CD8-positive, alpha-beta memory T cell (primary cell): Measurements from ENCODE around the gene EGFL7. TPM values are rescaled to one million over a fixed set of nuclear protein-coding genes. Genes with fewer than 3 reads are reported as not detected.

Experiments used
- CTCF ChIA-PET: fragments of 350-600 bp; sonication (Branson Sonifier 250); formaldehyde crosslinking; loops from one replicate; lab custom pipeline; 2021; ENCODE audit warnings: antibody characterized with exemption; lab: Charles Lee
- POLR2A ChIA-PET: fragments of 350-600 bp; sonication (Branson Sonifier 250); formaldehyde crosslinking; loops from one replicate; lab custom pipeline; 2021; ENCODE audit warnings: antibody characterized with exemption; lab: Charles Lee
- DNase-seq, 5 donors: peaks; one replicate each; pipeline versions ENCODE4 v3.0.0 to v3.0.0-alpha.2; 2020 to 2022; ENCODE audit warnings: mixed read lengths in 1 of 5
- H3K27ac ChIP-seq: one replicate; pipeline ENCODE4 v1.7.0; 2013; ENCODE audit warnings: low read depth, mild to moderate bottlenecking, low read length, moderate library complexity
- H3K27me3 ChIP-seq: 2 replicates; pipeline ENCODE4 v1.7.0; 2013; ENCODE audit warnings: low read length, mild to moderate bottlenecking; ENCODE audit not compliant: insufficient read depth, poor library complexity, severe bottlenecking
- H3K36me3 ChIP-seq: 2 replicates; pipeline ENCODE4 v1.7.0; 2013; ENCODE audit warnings: mild to moderate bottlenecking, low read length, moderate library complexity; ENCODE audit not compliant: insufficient read depth
- H3K4me1 ChIP-seq: 2 replicates; pipeline ENCODE4 v1.7.0; 2013; ENCODE audit warnings: mild to moderate bottlenecking, low read length, moderate library complexity; ENCODE audit not compliant: insufficient read depth
- H3K4me3 ChIP-seq: 2 replicates; pipeline ENCODE4 v1.7.0; 2013; ENCODE audit warnings: mild to moderate bottlenecking, low read length
- H3K9me3 ChIP-seq: 2 replicates; pipeline ENCODE4 v1.7.0; 2013; ENCODE audit warnings: mild to moderate bottlenecking, low read length
- H3K27ac Mint-ChIP-seq, 8 donors: one replicate each; pipeline ENCODE4 v1.8.0; 2020 to 2021; ENCODE audit warnings: mixed read lengths in 8 of 8, mild to moderate bottlenecking in 6 of 8, inconsistent platforms in 3 of 8, moderate library complexity in 3 of 8
- H3K27me3 Mint-ChIP-seq, 2 donors: one replicate each; pipeline ENCODE4 v1.8.0; 2020 to 2021; ENCODE audit warnings: mixed read lengths in 2 of 2, mild to moderate bottlenecking in 1 of 2, moderate library complexity in 1 of 2
- H3K36me3 Mint-ChIP-seq, 3 donors: one replicate each; pipeline ENCODE4 v1.8.0; 2020 to 2021; ENCODE audit warnings: mixed read lengths in 3 of 3, inconsistent platforms in 1 of 3, mild to moderate bottlenecking in 1 of 3
- H3K4me1 Mint-ChIP-seq, 3 donors: one replicate each; pipeline ENCODE4 v1.8.0; 2020 to 2021; ENCODE audit warnings: mixed read lengths in 3 of 3, inconsistent platforms in 1 of 3, mild to moderate bottlenecking in 1 of 3
- H3K4me3 Mint-ChIP-seq, 7 donors: one replicate each; pipeline ENCODE4 v1.8.0; 2020 to 2021; ENCODE audit warnings: mixed read lengths in 7 of 7, mild to moderate bottlenecking in 6 of 7, moderate library complexity in 4 of 7, inconsistent platforms in 2 of 7
- H3K9me3 Mint-ChIP-seq, 5 donors: one replicate each; pipeline ENCODE4 v1.8.0; 2020 to 2022; ENCODE audit warnings: mixed read lengths in 5 of 5, mild to moderate bottlenecking in 3 of 5, moderate library complexity in 2 of 5, inconsistent platforms in 1 of 5
- polyA plus RNA-seq: library from polyadenylated mRNA; unstranded; fragments of 300-500 nt; fragmentation: Illumina TruSeq; gene quantifications from one replicate; pipeline ENCODE4 v1.2.3, GENCODE V29; 2021
- total RNA-seq, 2 experiments: library from RNA; stranded (reverse); gene quantifications; one replicate each; pipeline ENCODE4 v1.2.3, GENCODE V29; 2021

Gene EGFL7
- total and polyA plus RNA-seq, 3 experiments from 2014 or later: 0.40 to 0.95 (median 0.61) TPM

DNA sequence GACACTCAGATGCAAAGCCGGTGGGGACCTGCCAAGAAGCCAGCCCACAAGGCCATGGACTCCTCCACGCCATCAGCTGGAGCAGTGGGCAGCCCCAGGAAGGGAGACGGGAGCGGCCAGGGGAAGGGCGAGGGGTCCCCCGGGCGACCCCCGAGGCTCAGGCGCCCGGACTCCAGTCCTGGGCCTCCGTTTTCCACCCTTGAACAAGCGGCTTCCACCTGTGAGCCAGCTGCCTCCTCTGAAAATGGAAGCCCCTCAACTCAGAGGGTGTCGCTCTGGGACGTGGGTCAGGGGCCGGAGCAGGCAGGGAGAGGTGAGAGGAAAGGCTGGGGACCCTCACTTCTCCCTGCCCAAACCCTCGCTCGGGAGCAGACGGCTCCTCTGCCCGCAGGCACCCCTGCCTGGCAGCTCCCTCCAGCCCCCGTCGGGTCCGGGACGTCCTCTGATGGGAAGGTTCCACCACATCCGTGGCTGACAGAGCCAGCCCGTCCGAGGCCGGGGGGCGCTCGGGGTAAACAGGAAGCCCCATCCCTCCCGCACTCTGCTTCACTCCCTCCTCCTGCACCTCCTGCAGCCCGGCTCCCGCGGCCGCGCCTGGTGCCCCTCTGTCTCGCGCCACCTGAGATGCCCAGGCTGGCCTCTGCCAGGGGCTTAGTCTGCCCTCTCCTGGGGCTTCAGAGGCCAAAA is 3.7 kb upstream of the EGFL7 start:
- CTCF ChIA-PET: interaction anchor here (1.1 kb wide), 1 partner anchor 12 kb away, joined by 3 read pairs; no protein-coding TSS in a partner anchor
- Mint-ChIP-seq H3K4me3 (peak overlapping the region in 2 of 7 donors; percentile 15 to 25), H3K4me1 (peaks cover 0 to 11% (median 8%) of the 10 kb centered on the region in 3 donors), H3K9me3 (peaks cover 0 to 1% (median 0%) of the 10 kb centered on the region in 5 donors), H3K27me3 (peaks cover 34 to 35% of the 10 kb centered on the region in 2 donors), H3K36me3 (no peaks in the 10 kb centered on the region), H3K27ac (no peak overlapping the region)
- Histone ChIP-seq H3K4me1 (peaks cover 7% of the 10 kb centered on the region), H3K36me3 (no peaks in the 10 kb centered on the region), H3K27me3 (peaks cover 32% of the 10 kb centered on the region), H3K9me3 (no peaks in the 10 kb centered on the region), H3K27ac (no peak overlapping the region), H3K4me3 (no peak overlapping the region)
- POLR2A ChIA-PET: no interaction called here
- DNase-seq: peak in 1 of 5 donors; percentile 26

DNA sequence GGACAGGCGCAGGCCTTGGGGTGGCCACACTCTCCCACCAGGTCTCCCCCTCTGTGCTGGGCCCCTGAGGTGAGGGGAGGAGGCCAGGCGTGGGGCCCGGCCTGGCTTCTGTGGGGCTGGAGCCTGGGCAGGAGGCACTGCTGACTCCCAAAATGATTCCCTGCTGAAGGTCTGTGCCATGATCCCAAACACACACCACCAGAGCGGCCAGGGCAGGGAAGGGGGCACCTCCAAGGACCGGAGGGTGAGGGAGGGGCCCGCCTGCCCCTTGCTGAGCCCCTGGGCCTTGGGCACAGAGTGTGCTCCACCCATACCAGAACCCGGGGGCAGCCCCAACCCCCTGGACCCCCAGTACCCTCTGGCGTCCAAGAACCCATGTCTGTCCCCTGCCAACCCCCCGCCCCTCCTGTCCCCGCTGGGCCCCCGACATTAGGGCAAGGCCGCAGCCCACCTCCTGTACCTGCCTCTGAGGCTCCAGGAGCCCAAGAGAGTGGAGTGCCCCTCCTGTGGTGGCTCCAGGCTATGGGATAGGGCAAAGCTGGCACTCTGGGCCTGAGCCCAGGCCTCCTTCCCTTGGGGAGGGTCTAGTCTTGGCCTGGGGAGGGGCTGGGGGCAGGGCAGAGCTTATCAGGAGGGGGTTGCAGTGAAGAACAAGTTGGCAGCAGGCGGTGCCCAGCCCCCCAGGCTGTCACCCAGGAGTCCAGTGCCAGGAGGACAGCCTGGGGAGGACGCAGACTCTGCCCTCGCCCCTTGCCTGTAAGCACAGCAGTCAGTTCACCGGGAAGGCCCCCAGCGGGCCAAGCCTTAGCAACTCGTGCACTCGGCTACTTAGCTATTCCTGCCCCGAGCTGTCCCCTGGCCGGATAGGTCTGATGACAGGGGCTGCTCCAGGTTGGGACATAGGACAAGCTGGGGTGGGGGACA is 2.6 kb upstream of the EGFL7 start:
- Mint-ChIP-seq H3K27ac (no peak overlapping the region), H3K4me1 (peaks cover 0 to 16% (median 10%) of the 10 kb centered on the region in 3 donors), H3K36me3 (no peaks in the 10 kb centered on the region), H3K4me3 (no peak overlapping the region), H3K9me3 (peaks cover 0 to 2% (median 0%) of the 10 kb centered on the region in 5 donors), H3K27me3 (peaks cover 34 to 38% of the 10 kb centered on the region in 2 donors)
- Histone ChIP-seq H3K27me3 (peaks cover 39% of the 10 kb centered on the region), H3K27ac (no peak overlapping the region), H3K36me3 (no peaks in the 10 kb centered on the region), H3K9me3 (no peaks in the 10 kb centered on the region), H3K4me3 (no peak overlapping the region), H3K4me1 (peaks cover 7% of the 10 kb centered on the region)
- CTCF ChIA-PET: no interaction called here
- POLR2A ChIA-PET: no interaction called here
- no peak for DNase-seq

DNA sequence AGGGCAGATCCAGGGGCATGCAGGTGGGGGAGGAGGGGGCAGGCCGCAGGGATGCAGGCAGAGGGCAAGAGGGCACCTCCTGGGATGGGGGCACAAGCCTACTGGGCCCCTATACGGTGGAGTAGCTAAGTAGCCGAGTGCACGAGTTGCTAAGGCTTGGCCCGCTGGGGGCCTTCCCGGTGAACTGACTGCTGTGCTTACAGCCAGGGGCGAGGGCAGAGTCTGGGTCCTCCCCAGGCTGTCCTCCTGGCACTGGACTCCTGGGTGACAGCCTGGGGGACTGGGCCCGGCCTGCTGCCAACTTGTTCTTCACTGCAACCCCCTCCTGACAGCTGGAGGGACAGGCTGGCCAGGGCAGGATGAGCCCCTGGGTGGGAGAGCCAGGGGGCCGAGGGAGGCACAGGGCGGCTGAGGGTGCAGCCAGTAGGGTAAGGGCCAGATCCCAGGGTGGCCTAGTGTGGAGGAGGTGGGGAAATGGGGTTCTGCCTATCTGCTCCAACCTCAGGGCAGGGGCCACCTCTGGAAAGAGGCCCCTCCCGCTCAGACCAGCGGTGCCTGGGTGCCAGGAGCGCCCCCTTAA is 1.7 kb upstream of the EGFL7 start:
- H3K9me3 Mint-ChIP-seq: peaks cover 0 to 2% (median 0%) of the 10 kb centered on the region in 5 donors
- no peaks in the 10 kb centered on the region for H3K36me3 Mint-ChIP-seq
- H3K36me3 ChIP-seq: no peaks in the 10 kb centered on the region
- peaks cover 37% of the 10 kb centered on the region for H3K27me3 ChIP-seq
- H3K27me3 Mint-ChIP-seq: peaks cover 29 to 32% of the 10 kb centered on the region in 2 donors
- H3K4me1 ChIP-seq: peaks cover 7% of the 10 kb centered on the region
- H3K4me3 Mint-ChIP-seq: no peak overlapping the region
- no peak overlapping the region for H3K27ac ChIP-seq
- ChIA-PET CTCF (no interaction called here), POLR2A (no interaction called here)
- no peak overlapping the region for H3K27ac Mint-ChIP-seq
- DNase-seq: no peak
- H3K4me3 ChIP-seq: no peak overlapping the region
- peaks cover 0 to 18% (median 11%) of the 10 kb centered on the region in 3 donors for H3K4me1 Mint-ChIP-seq
- no peaks in the 10 kb centered on the region for H3K9me3 ChIP-seq

DNA sequence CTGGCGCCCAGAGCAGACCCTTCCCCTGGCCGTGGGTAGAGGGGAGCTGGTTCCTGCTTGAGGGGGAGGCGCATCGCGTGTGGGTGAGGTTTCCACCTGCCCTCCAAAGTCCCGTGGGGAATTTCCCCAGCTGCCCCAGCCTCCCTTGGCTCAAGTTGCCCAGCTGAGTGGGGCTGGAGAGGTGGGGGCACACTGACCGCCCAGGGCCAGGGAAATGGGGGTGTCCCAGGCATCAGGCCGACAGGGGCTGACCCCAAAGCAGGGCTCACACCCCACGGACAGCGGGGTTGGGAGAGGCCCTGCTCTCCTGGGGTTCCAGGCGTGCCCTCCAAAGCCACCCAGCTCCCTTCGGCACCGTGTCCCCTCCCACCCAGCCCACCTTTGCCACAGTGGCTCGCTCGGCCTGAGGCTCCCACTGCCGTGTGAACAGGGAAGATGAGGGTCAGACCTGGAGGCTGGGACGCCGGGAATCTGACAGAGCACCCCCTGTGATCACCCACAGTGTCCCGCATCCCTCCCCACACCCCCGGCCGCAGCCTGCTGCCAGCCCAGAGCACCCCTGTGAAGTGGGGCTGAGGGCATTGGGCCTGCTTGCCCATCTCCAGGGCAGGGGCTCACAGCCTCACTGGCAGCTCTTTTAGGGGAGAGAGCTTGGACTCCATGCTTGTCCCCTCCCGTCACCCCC is 933 bp upstream of the EGFL7 start:
- H3K27ac Mint-ChIP-seq: no peak overlapping the region
- Histone ChIP-seq H3K9me3 (no peaks in the 10 kb centered on the region), H3K27me3 (peaks cover 31% of the 10 kb centered on the region), H3K27ac (peak overlapping the region; percentile 79), H3K4me1 (peaks cover 7% of the 10 kb centered on the region), H3K36me3 (no peaks in the 10 kb centered on the region), H3K4me3 (no peak overlapping the region)
- peaks cover 0 to 2% (median 0%) of the 10 kb centered on the region in 5 donors for H3K9me3 Mint-ChIP-seq
- DNase-seq: no peak
- ChIA-PET POLR2A (no interaction called here), CTCF (no interaction called here)
- no peak overlapping the region for H3K4me3 Mint-ChIP-seq
- no peaks in the 10 kb centered on the region for H3K36me3 Mint-ChIP-seq
- H3K27me3 Mint-ChIP-seq: peaks cover 26 to 32% of the 10 kb centered on the region in 2 donors
- peaks cover 0 to 21% (median 11%) of the 10 kb centered on the region in 3 donors for H3K4me1 Mint-ChIP-seq

DNA sequence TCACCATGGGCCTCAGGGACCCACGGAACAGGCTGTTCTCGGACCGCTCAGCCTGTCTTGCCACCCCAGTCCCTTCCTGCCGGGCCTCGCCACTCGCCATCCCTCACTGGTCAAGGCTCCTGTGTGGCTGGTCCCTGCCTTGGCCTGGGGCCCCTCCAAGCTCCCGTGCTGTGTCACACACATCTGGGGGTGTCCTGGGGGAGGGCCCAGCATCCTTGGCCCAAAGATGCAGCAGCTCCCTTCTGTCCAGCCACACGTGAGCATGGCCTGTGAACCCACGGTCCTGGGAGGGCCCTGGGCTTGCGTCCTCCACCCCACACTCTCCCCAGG is 425 bp upstream of the EGFL7 start:
- no peak overlapping the region for H3K4me3 ChIP-seq
- H3K9me3 ChIP-seq: no peaks in the 10 kb centered on the region
- H3K36me3 Mint-ChIP-seq: no peaks in the 10 kb centered on the region
- peaks cover 0 to 21% (median 11%) of the 10 kb centered on the region in 3 donors for H3K4me1 Mint-ChIP-seq
- DNase-seq: no peak
- peaks cover 22 to 29% of the 10 kb centered on the region in 2 donors for H3K27me3 Mint-ChIP-seq
- H3K27ac ChIP-seq: peak overlapping the region; percentile 79
- ChIA-PET CTCF (no interaction called here), POLR2A (no interaction called here)
- no peak overlapping the region for H3K4me3 Mint-ChIP-seq
- H3K36me3 ChIP-seq: no peaks in the 10 kb centered on the region
- H3K9me3 Mint-ChIP-seq: peaks cover 0 to 2% (median 0%) of the 10 kb centered on the region in 5 donors
- H3K27ac Mint-ChIP-seq: no peak overlapping the region
- peaks cover 7% of the 10 kb centered on the region for H3K4me1 ChIP-seq
- H3K27me3 ChIP-seq: peaks cover 29% of the 10 kb centered on the region

DNA sequence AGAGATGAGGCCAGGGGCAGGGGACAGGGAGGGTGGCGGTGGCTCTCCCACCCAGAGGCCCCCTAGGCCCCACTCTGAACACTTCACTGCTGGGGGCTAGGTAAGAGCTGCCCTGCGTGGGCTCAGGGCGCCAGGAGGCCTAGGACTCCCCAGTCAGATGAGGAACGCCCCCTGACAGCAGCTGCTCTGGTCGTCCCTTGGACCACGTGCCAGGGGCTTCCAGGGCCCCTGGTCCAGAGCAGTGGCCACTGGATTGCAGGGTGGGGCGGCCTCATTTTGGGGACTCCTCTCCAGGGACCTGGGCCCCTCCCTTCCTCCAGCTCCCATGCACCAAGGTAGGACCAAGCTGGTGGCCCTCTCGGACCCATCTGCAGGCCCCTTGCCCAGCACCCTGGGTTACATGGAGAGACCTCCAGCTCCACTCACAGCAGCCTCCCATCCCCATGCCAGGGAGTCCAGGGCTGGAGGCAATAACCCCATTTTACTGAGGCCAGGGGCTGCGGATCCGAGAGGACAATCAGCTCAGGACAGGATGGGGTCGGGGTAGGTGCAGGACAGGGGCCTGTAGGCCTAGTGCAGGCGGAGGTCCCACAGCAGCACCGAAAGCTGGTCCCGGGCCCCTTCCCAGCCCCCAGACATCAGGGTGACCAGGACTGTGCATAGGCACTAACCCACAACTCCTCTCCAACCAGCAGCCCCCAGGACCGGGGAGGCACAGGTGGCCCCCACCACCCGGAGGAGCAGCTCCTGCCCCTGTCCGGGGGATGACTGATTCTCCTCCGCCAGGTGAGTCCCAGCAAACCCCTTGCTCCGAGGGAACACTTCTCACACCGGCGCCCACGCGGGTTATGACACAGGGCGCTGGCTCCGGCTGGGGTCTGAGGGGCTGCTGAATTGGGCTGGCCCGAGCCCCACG is 1.5 kb downstream of the EGFL7 start:
- Mint-ChIP-seq H3K27me3 (peaks cover 12 to 23% of the 10 kb centered on the region in 2 donors), H3K4me3 (peak overlapping the region in 4 of 7 donors; percentile 67 to 74 (median 72)), H3K27ac (no peak overlapping the region), H3K4me1 (peaks cover 0 to 13% (median 6%) of the 10 kb centered on the region in 3 donors), H3K9me3 (peaks cover 0 to 2% (median 0%) of the 10 kb centered on the region in 5 donors), H3K36me3 (no peaks in the 10 kb centered on the region)
- H3K27me3 ChIP-seq: peaks cover 14% of the 10 kb centered on the region
- no peaks in the 10 kb centered on the region for H3K9me3 ChIP-seq
- no peak for DNase-seq
- no peak overlapping the region for H3K4me3 ChIP-seq
- ChIA-PET POLR2A (no interaction called here), CTCF (interaction anchor here (1.2 to 1.6 kb wide), 4 partner anchors 8 to 179 kb away, joined by 3 read pairs; no protein-coding TSS in a partner anchor)
- H3K4me1 ChIP-seq: no peaks in the 10 kb centered on the region
- peak overlapping the region; percentile 79 for H3K27ac ChIP-seq
- H3K36me3 ChIP-seq: no peaks in the 10 kb centered on the region
